GM19099 (cell line): ENCODE results near the gene SLC35F1.

Experiments
- POLR2A ChIP-seq: IDR thresholded peaks from 3 replicates; pipeline ENCODE4 v1.6.1; 2011; ENCODE audit warnings: low read depth; ENCODE audit not compliant: insufficient read length; ENCODE audit errors: extremely low read depth

SLC35F1 gene

GRCh38 chr6:118174071-118174470, 267.0 kb downstream of the SLC35F1 start:
- no peak for TF ChIP-seq POLR2A

GRCh38 chr6:118177720-118178119, 270.7 kb downstream of the SLC35F1 start:
- TF ChIP-seq POLR2A, result no peak

GRCh38 chr6:118179048-118179447, 272.0 kb downstream of the SLC35F1 start:
- no peak for TF ChIP-seq POLR2A

GRCh38 chr6:118186672-118187567, 279.9 kb downstream of the SLC35F1 start:
- TF ChIP-seq POLR2A, result no peak

- TF ChIP-seq POLR2A, result no peak
Measured at GRCh38 chr6:118187568-118188164, 280.6 kb downstream of the SLC35F1 start.

- TF ChIP-seq POLR2A, result no peak
Measured at GRCh38 chr6:118188561-118188960, 281.5 kb downstream of the SLC35F1 start.

GRCh38 chr6:118197539-118197938, 290.5 kb downstream of the SLC35F1 start:
- no peak for TF ChIP-seq POLR2A

- TF ChIP-seq POLR2A, result no peak
Measured at GRCh38 chr6:118198746-118199145, 291.7 kb downstream of the SLC35F1 start.

- no peak for TF ChIP-seq POLR2A
Measured at GRCh38 chr6:118200160-118200559, 293.1 kb downstream of the SLC35F1 start.

GRCh38 chr6:118202517-118202916, 295.5 kb downstream of the SLC35F1 start:
- no peak for TF ChIP-seq POLR2A

- TF ChIP-seq POLR2A, result no peak
Measured at GRCh38 chr6:118203545-118203944, 296.5 kb downstream of the SLC35F1 start.

- no peak for TF ChIP-seq POLR2A
Measured at GRCh38 chr6:118206221-118206620, 299.2 kb downstream of the SLC35F1 start.

- no peak for TF ChIP-seq POLR2A
Measured at GRCh38 chr6:118207947-118208346, 300.9 kb downstream of the SLC35F1 start.

GRCh38 chr6:118212451-118213173, 305.5 kb downstream of the SLC35F1 start:
- TF ChIP-seq POLR2A, result no peak

GRCh38 chr6:118215269-118215668, 308.2 kb downstream of the SLC35F1 start:
- TF ChIP-seq POLR2A, result no peak
